Fibroblast of lung (primary cell): ENCODE measurements around the gene CIDEB.

Experiments used
- CTCF ChIP-seq, 2 donors: IDR thresholded peaks in 1 of 2; conservative IDR thresholded peaks in 1 of 2; 1 replicate in 1 of 2; 2 replicates in 1 of 2; pipeline ENCODE4 v1.5.1; 2011 to 2012; ENCODE audit warnings: low read length in 2 of 2, control low read depth in 1 of 2, inconsistent platforms in 1 of 2, low read depth in 1 of 2, mild to moderate bottlenecking in 1 of 2
- EZH2 ChIP-seq: IDR thresholded peaks from 2 replicates; pipeline ENCODE4 v1.5.1; 2012; ENCODE audit warnings: low read length, control low read depth, mild to moderate bottlenecking; ENCODE audit errors: missing control alignments

- TF ChIP-seq CTCF (conservative IDR thresholded peaks at IDR 0.05 in 1 of 2, IDR thresholded peaks at IDR 0.05 in 1 of 2; ENCODE audit: low read depth in 1 of 2, low read length in 2 of 2) = no peak
- TF ChIP-seq EZH2 = no peak
Observed at GRCh38 chr14:24349742-24350141, 42.0 kb upstream of the CIDEB start.
